Neural progenitor cell (in vitro differentiated cells): ENCODE data around the gene MRO. TPM values are rescaled to one million over a fixed set of nuclear protein-coding genes. Genes with fewer than 3 reads are reported as not detected.

ENCODE experiments used
- DNase-seq: peaks from one replicate; pipeline ENCODE4 v3.0.0-alpha.2; 2016; ENCODE audit warnings: low spot score
- H2AFZ ChIP-seq: fragments of 200-600 bp; sonication (generic); replicated peaks from 2 replicates; pipeline ENCODE4 v1.6.1; 2016; ENCODE audit warnings: antibody characterized with exemption
- H3F3A ChIP-seq: fragments of 200-600 bp; sonication (generic); 2 replicates; pipeline ENCODE4 v1.6.1; 2016; ENCODE audit warnings: antibody characterized with exemption, low read depth
- H3K27ac ChIP-seq: fragments of 200-600 bp; sonication (generic); 2 replicates; pipeline ENCODE4 v1.5.1; 2016; ENCODE audit warnings: mild to moderate bottlenecking
- H3K27me3 ChIP-seq: fragments of 200-600 bp; sonication (generic); 2 replicates; pipeline ENCODE4 v1.6.1; 2016; ENCODE audit warnings: mild to moderate bottlenecking, moderate library complexity
- H3K36me3 ChIP-seq: fragments of 200-600 bp; sonication (generic); 2 replicates; pipeline ENCODE4 v1.5.1; 2016
- H3K4me1 ChIP-seq: fragments of 200-600 bp; sonication (generic); 2 replicates; pipeline ENCODE4 v1.6.1; 2016; ENCODE audit warnings: mixed run types
- H3K4me2 ChIP-seq: fragments of 200-600 bp; sonication (generic); 2 replicates; pipeline ENCODE4 v1.6.1; 2016
- H3K4me3 ChIP-seq: fragments of 200-600 bp; sonication (generic); 2 replicates; pipeline ENCODE4 v1.5.1; 2016
- H3K79me2 ChIP-seq: fragments of 200-600 bp; sonication (generic); 2 replicates; pipeline ENCODE4 v1.6.1; 2016; ENCODE audit warnings: low read depth
- H3K9ac ChIP-seq: fragments of 200-600 bp; sonication (generic); 2 replicates; pipeline ENCODE4 v1.6.1; 2016
- H3K9me3 ChIP-seq: fragments of 200-600 bp; sonication (generic); 2 replicates; pipeline ENCODE4 v1.5.1; 2016; ENCODE audit warnings: low read depth
- H4K20me1 ChIP-seq: fragments of 200-600 bp; sonication (generic); 2 replicates; pipeline ENCODE4 v1.6.1; 2016; ENCODE audit warnings: low read depth
- H3K27ac Mint-ChIP-seq: 3 replicates; pipeline ENCODE4 v1.8.0; 2021; ENCODE audit warnings: mixed read lengths
- H3K27me3 Mint-ChIP-seq: 2 replicates; pipeline ENCODE4 v1.8.0; 2022; ENCODE audit warnings: low read depth, mild to moderate bottlenecking, inconsistent platforms, moderate library complexity, mixed read lengths; ENCODE audit not compliant: insufficient read depth
- H3K36me3 Mint-ChIP-seq: 3 replicates; pipeline ENCODE4 v1.8.0; 2021; ENCODE audit warnings: mixed read lengths
- H3K4me1 Mint-ChIP-seq: 3 replicates; pipeline ENCODE4 v1.8.0; 2021; ENCODE audit warnings: mixed read lengths
- H3K4me3 Mint-ChIP-seq: 3 replicates; pipeline ENCODE4 v1.8.0; 2021; ENCODE audit warnings: mild to moderate bottlenecking, moderate library complexity, mixed read lengths
- H3K9me3 Mint-ChIP-seq: 3 replicates; pipeline ENCODE4 v1.8.0; 2020; ENCODE audit warnings: mixed read lengths
- EZH2 ChIP-seq: fragments of 200-600 bp; sonication (generic); IDR thresholded peaks from 2 replicates; pipeline ENCODE4 v1.6.1; 2017; ENCODE audit warnings: antibody characterized with exemption, mild to moderate bottlenecking, moderate library complexity
- EZH2phosphoT487 ChIP-seq: fragments of 200-600 bp; sonication (generic); IDR thresholded peaks from 2 replicates; pipeline ENCODE4 v1.6.1; 2017; ENCODE audit warnings: antibody characterized with exemption
- total RNA-seq: library from RNA; depleted of rRNA; stranded (reverse); fragments of >200 nt; gene quantifications from 2 replicates; pipeline ENCODE4 v1.2.3, GENCODE V29; 2015; ENCODE audit warnings: low replicate concordance
- TF ChIP-seq, protein P1 (sequence below): fragments of 200-600 bp; sonication (generic); IDR thresholded peaks from 2 replicates; pipeline ENCODE4 v1.5.1; 2017; ENCODE audit warnings: antibody characterized with exemption, mild to moderate bottlenecking

MRO gene
- total RNA-seq, 1 donor from 2014 or later, result not detected

DNA sequence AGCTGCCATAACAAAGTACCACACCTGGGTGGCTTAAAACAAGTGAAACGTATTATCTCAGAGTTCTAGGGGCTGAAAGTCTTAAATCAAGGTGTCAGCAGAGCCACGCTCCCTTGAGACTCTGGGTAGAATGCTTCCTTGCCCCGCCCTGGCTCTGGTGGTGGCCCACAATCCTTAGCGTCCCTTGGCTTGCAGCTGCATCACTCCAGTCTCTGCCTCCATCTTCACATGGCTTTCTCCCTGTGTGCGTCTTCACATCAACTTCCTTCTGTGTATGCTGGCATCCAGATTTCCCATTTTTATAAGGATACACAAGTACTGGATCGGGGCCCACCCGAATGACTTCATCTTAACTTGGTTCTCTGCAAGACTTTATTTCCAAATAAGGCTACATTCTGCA lies 62.5 kb downstream of the MRO start:
- Mint-ChIP-seq H3K36me3 (no peaks in the 10 kb centered on the region), H3K27me3 (peaks cover 5% of the 10 kb centered on the region), H3K9me3 (peaks cover 14% of the 10 kb centered on the region), H3K27ac (no peak overlapping the region), H3K4me1 (no peaks in the 10 kb centered on the region), H3K4me3 (no peak overlapping the region)
- no peaks in the 10 kb centered on the region for H3K9me3 ChIP-seq
- no peak overlapping the region for H2AFZ ChIP-seq
- H4K20me1 ChIP-seq, result no peaks in the 10 kb centered on the region
- H3K79me2 ChIP-seq, result no peaks in the 10 kb centered on the region
- no peaks in the 10 kb centered on the region for H3K27me3 ChIP-seq
- no peaks in the 10 kb centered on the region for H3F3A ChIP-seq
- no peaks in the 10 kb centered on the region for H3K36me3 ChIP-seq
- no peak overlapping the region for H3K27ac ChIP-seq
- no peak for DNase-seq
- no peak overlapping the region for H3K4me3 ChIP-seq
- H3K4me1 ChIP-seq, result no peaks in the 10 kb centered on the region
- no peak overlapping the region for H3K4me2 ChIP-seq
- no peak overlapping the region for H3K9ac ChIP-seq
- TF ChIP-seq EZH2phosphoT487 (no peak), EZH2 (no peak)
- TF ChIP-seq, protein P1, sequence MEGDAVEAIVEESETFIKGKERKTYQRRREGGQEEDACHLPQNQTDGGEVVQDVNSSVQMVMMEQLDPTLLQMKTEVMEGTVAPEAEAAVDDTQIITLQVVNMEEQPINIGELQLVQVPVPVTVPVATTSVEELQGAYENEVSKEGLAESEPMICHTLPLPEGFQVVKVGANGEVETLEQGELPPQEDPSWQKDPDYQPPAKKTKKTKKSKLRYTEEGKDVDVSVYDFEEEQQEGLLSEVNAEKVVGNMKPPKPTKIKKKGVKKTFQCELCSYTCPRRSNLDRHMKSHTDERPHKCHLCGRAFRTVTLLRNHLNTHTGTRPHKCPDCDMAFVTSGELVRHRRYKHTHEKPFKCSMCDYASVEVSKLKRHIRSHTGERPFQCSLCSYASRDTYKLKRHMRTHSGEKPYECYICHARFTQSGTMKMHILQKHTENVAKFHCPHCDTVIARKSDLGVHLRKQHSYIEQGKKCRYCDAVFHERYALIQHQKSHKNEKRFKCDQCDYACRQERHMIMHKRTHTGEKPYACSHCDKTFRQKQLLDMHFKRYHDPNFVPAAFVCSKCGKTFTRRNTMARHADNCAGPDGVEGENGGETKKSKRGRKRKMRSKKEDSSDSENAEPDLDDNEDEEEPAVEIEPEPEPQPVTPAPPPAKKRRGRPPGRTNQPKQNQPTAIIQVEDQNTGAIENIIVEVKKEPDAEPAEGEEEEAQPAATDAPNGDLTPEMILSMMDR, result no peak

DNA sequence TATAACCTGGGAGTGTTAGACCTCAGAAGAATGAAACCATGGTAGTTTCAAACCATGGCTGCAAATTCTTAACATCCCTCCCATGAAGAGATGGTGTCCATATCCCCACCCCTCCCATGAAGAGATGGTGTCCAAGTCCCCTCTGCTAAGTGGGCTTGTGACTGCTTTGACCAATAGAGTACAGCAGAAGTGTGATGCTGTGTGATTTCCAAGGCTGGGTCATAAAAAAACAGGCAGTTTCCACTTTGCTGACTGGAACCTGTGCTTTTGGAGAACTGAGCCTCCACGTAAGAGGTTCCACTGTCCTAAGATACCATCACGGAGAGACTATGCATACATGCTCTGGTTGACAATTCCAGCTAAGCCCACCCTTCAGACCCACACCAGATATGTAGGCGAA lies 65.5 kb downstream of the MRO start:
- Mint-ChIP-seq H3K27me3 (peaks cover 10% of the 10 kb centered on the region), H3K4me3 (no peak overlapping the region), H3K9me3 (peaks cover 18% of the 10 kb centered on the region), H3K4me1 (peaks cover 26% of the 10 kb centered on the region), H3K36me3 (no peaks in the 10 kb centered on the region), H3K27ac (no peak overlapping the region)
- no peaks in the 10 kb centered on the region for H4K20me1 ChIP-seq
- H3K9ac ChIP-seq, result no peak overlapping the region
- H3K27ac ChIP-seq, result no peak overlapping the region
- no peaks in the 10 kb centered on the region for H3K27me3 ChIP-seq
- H2AFZ ChIP-seq, result no peak overlapping the region
- TF ChIP-seq, protein P1, result no peak
- no peak for TF ChIP-seq EZH2phosphoT487
- no peak for TF ChIP-seq EZH2
- no peak overlapping the region for H3K4me2 ChIP-seq
- no peaks in the 10 kb centered on the region for H3K36me3 ChIP-seq
- H3F3A ChIP-seq, result peaks cover 10% of the 10 kb centered on the region
- peaks cover 27% of the 10 kb centered on the region for H3K4me1 ChIP-seq
- no peak overlapping the region for H3K4me3 ChIP-seq
- DNase-seq, result no peak
- H3K9me3 ChIP-seq, result no peaks in the 10 kb centered on the region
- H3K79me2 ChIP-seq, result no peaks in the 10 kb centered on the region

DNA sequence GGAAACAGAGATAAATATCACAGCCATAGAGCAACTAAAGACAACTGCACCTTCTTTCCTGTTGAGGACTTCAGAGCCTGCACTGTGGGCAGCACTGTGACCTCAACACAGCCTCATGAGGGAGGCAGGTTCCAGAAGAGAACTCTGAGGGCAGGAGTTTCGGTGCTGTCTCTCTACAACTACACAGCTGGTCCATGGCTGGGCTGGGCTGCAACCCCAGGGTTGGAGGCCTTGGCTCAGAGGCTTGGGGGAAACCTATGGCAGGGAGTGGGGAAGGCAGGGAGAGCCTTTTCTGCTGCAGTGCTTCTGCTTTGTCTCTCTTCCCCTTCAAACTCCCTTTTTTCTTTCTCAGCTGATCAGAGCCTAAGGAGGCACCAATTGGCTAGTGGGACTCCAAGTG lies 66.5 kb downstream of the MRO start:
- peaks cover 19% of the 10 kb centered on the region for H3F3A ChIP-seq

More for the DNA sequence above, 66.5 kb downstream of the MRO start:
- no peak overlapping the region for H3K27ac Mint-ChIP-seq
- H3K4me1 ChIP-seq, result peaks cover 37% of the 10 kb centered on the region
- no peak overlapping the region for H3K4me2 ChIP-seq
- no peak for DNase-seq
- H3K27me3 ChIP-seq, result no peaks in the 10 kb centered on the region
- no peaks in the 10 kb centered on the region for H3K79me2 ChIP-seq
- no peaks in the 10 kb centered on the region for H3K36me3 Mint-ChIP-seq
- no peak overlapping the region for H2AFZ ChIP-seq
- no peaks in the 10 kb centered on the region for H3K9me3 ChIP-seq
- H3K9ac ChIP-seq, result no peak overlapping the region
- no peaks in the 10 kb centered on the region for H3K36me3 ChIP-seq
- H3K4me3 Mint-ChIP-seq, result no peak overlapping the region
- TF ChIP-seq, protein P1, result no peak
- TF ChIP-seq EZH2 (no peak), EZH2phosphoT487 (no peak)
- peaks cover 18% of the 10 kb centered on the region for H3K9me3 Mint-ChIP-seq
- no peak overlapping the region for H3K27ac ChIP-seq
- H4K20me1 ChIP-seq, result no peaks in the 10 kb centered on the region
- no peak overlapping the region for H3K4me3 ChIP-seq
- H3K27me3 Mint-ChIP-seq, result peaks cover 10% of the 10 kb centered on the region
- peaks cover 36% of the 10 kb centered on the region for H3K4me1 Mint-ChIP-seq
